Measurements from ENCODE around the gene HNRNPA2B1.
A peak's percentile ranks its signal among the peaks of the same experiment; 100 is the strongest.
"Not testable (repeated sequence)": the region's sequence is repeated elsewhere in the genome, so short reads cannot be mapped to it uniquely, and the experiment has no call there.

HNRNPA2B1 gene

GRCh38 chr7:26169271-26169670, 31.3 kb downstream of the HNRNPA2B1 start:
- Mint-ChIP-seq H3K4me3 (no peak overlapping the region), H3K27ac (no peak overlapping the region), H3K4me1 (ENCODE audit: low read depth) (peaks cover 56% of the 10 kb centered on the region), H3K9me3 (no peaks in the 10 kb centered on the region), H3K36me3 (ENCODE audit: low read depth) (peaks cover 51% of the 10 kb centered on the region), H3K27me3 (ENCODE audit: low read depth) (no peaks in the 10 kb centered on the region)

GRCh38 chr7:26168458-26169023, 32.0 kb downstream of the HNRNPA2B1 start:
- Mint-ChIP-seq H3K9me3 (no peaks in the 10 kb centered on the region), H3K27me3 (ENCODE audit: low read depth) (no peaks in the 10 kb centered on the region), H3K4me3 (no peak overlapping the region), H3K4me1 (ENCODE audit: low read depth) (peaks cover 55% of the 10 kb centered on the region), H3K36me3 (ENCODE audit: low read depth) (peaks cover 50% of the 10 kb centered on the region), H3K27ac (no peak overlapping the region)

- peak overlapping the region; percentile 83 for H3K27ac Mint-ChIP-seq
- H3K4me1 Mint-ChIP-seq (ENCODE audit: low read depth) = peaks cover 51% of the 10 kb centered on the region
- H3K4me3 Mint-ChIP-seq = peak overlapping the region; percentile 15
- no peaks in the 10 kb centered on the region for H3K9me3 Mint-ChIP-seq
- peaks cover 52% of the 10 kb centered on the region for H3K36me3 Mint-ChIP-seq (ENCODE audit: low read depth)
- H3K27me3 Mint-ChIP-seq (ENCODE audit: low read depth) = no peaks in the 10 kb centered on the region
Observed at GRCh38 chr7:26167303-26167934, 33.1 kb downstream of the HNRNPA2B1 start.

DNA sequence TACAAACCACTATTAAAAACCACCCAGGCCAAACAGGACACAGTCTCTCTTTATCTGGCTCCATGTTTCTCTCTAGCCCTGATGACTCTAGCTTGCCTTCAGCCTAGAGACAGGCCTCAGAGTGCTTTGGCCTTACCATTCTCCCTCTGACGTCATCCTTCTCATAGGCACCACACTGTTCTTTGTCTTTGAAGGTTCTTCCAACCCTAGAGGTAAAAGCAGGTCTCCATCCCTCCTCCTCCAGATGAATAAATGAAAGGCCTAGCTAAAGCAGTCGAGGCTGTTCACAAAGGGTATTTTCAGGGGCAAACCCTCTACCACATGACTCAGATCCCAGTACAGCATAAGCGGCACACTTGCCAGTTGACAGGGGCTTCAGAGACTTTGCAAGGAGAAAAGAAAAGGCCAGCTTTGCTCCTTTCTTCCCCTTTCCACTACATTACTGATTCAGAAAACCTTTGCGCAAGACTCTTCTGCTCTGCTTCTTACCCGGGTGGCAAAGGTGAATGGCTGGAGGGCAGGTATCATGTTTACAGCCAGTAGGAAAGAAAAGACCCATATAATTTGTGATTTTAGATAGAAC, 33.8 kb downstream of the HNRNPA2B1 start:
- Mint-ChIP-seq H3K4me3 (peak overlapping the region; percentile 15), H3K9me3 (no peaks in the 10 kb centered on the region)

GRCh38 chr7:26165950-26166683, 34.4 kb downstream of the HNRNPA2B1 start:
- no peaks in the 10 kb centered on the region for H3K9me3 Mint-ChIP-seq
- H3K4me1 Mint-ChIP-seq (ENCODE audit: low read depth) = peaks cover 54% of the 10 kb centered on the region
- no peaks in the 10 kb centered on the region for H3K27me3 Mint-ChIP-seq (ENCODE audit: low read depth)
- H3K4me3 Mint-ChIP-seq = no peak overlapping the region
- H3K27ac Mint-ChIP-seq = peak overlapping the region; percentile 83
- peaks cover 47% of the 10 kb centered on the region for H3K36me3 Mint-ChIP-seq (ENCODE audit: low read depth)

More for the DNA sequence above, 33.8 kb downstream of the HNRNPA2B1 start:
- Mint-ChIP-seq H3K27ac (peak overlapping the region; percentile 83), H3K27me3 (ENCODE audit: low read depth) (no peaks in the 10 kb centered on the region), H3K4me1 (ENCODE audit: low read depth) (peaks cover 54% of the 10 kb centered on the region), H3K36me3 (ENCODE audit: low read depth) (peaks cover 51% of the 10 kb centered on the region)

DNA sequence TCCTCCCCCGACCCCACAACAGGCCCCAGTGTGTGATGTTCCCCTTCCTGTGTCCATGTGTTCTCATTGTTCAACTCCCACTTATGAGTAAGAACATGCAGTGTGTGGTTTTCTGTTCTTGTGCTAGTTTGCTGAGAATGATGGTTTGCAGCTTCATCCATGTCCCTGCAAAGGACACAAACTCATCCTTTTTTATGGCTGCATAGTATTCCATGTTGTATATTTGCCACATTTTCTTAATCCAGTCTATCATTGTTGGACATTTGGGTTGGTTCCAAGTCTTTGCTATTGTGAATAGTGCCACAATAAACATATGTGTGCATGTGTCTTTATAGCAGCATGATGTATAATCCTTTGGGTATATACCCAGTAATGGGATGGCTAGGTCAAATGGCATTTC, 36.7 kb downstream of the HNRNPA2B1 start:
- peaks cover 54% of the 10 kb centered on the region for H3K4me1 Mint-ChIP-seq (ENCODE audit: low read depth)
- H3K4me3 Mint-ChIP-seq; H3K9me3 Mint-ChIP-seq; H3K27ac Mint-ChIP-seq; H3K27me3 Mint-ChIP-seq (ENCODE audit: low read depth): not testable (repeated sequence)
- H3K36me3 Mint-ChIP-seq (ENCODE audit: low read depth) = peaks cover 48% of the 10 kb centered on the region

DNA sequence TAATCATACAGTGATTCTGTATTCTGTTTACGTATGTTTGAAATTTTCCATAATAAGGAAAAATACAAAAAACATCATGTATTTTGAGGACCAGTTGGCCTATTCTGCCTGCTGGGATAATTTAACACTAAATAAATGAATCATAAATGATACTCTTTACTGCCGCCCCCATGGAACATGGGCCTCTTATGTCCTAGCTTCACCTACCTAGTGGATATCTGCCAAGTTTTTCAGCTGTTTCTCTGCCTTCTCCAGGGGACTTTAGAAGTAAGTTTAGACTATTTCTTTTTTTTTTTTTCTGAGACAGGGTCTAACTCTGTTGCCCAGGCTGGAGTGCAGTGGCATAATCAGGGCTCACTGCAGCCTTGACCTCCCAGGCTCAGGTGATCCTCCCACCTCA, 38.1 kb downstream of the HNRNPA2B1 start:
- peaks cover 54% of the 10 kb centered on the region for H3K36me3 Mint-ChIP-seq (ENCODE audit: low read depth)
- H3K27ac Mint-ChIP-seq = no peak overlapping the region
- peaks cover 65% of the 10 kb centered on the region for H3K4me1 Mint-ChIP-seq (ENCODE audit: low read depth)
- H3K4me3 Mint-ChIP-seq = no peak overlapping the region
- no peaks in the 10 kb centered on the region for H3K9me3 Mint-ChIP-seq
- no peaks in the 10 kb centered on the region for H3K27me3 Mint-ChIP-seq (ENCODE audit: low read depth)

DNA sequence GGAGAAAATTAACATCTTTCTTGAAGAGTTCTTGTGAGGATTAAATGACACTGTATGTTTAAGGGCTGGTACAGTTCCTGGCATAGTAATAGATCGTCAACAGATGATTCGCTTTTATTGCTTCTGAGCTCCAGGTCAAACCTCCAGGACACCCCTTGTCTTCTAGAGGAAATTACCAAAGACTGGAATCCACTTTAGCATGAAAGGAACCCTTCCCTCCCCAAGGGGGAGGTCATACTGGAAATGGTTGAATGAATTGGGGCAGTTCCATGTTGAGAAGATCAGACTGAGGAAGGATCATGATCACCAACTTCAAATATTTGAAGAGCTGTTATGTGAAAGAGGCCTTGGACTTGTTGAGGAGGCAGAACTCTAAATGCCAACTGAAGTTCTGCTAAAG, 39.6 kb downstream of the HNRNPA2B1 start:
- H3K36me3 Mint-ChIP-seq (ENCODE audit: low read depth) = peaks cover 49% of the 10 kb centered on the region
- peaks cover 63% of the 10 kb centered on the region for H3K4me1 Mint-ChIP-seq (ENCODE audit: low read depth)
- no peaks in the 10 kb centered on the region for H3K9me3 Mint-ChIP-seq
- H3K27ac Mint-ChIP-seq = no peak overlapping the region
- H3K4me3 Mint-ChIP-seq = no peak overlapping the region
- H3K27me3 Mint-ChIP-seq (ENCODE audit: low read depth) = no peaks in the 10 kb centered on the region

DNA sequence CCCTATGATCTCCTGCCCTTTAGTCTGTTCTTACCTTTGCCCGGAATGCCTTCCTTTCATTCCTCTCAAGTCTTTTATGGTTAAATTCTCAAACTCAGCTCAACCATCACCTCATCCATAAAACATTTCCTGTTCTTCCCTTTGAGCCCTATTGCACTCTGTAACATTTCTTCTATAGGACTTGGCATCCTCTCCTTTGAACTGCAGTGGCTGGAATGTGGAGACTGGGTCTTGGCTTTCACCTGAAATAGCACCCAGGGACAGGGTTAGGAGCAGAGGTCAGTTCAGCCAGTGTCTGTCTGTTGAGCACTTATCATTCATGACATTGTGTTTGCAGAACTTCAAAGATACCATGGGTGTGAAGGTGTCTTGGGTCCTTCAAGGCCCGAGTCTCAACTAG, 41.3 kb downstream of the HNRNPA2B1 start:
- Mint-ChIP-seq H3K4me3 (peak overlapping the region; percentile 40), H3K36me3 (ENCODE audit: low read depth) (peaks cover 40% of the 10 kb centered on the region), H3K4me1 (ENCODE audit: low read depth) (peaks cover 71% of the 10 kb centered on the region), H3K27ac (peak overlapping the region; percentile 97), H3K27me3 (ENCODE audit: low read depth) (no peaks in the 10 kb centered on the region), H3K9me3 (no peaks in the 10 kb centered on the region)

DNA sequence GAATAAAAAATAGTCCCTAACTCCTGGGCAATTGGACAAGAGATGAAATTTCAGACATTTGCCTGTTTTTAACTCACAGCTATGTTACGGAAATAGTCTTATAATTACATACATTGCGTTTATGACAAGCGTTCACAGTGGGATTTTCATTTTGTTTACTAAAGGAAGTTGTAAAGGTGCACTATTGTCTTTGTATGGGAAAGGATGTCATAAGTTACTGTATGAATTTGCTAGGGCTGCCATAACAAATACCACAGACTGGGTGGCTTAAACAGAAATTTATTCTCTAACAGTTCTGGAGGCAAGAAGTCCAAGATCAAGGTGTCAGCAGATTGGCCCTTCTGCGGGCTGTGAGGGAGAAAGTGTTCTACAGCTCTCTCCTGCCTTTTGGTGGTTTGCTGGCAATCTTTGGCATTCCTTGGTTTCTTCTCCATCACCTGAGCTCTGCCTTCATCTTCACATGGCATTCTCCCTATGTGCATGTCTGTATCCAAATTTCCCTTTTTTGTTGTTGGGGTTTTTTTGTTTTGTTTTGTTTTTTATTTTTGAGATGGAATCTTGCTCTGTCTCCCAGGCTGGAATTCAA, 42.9 kb downstream of the HNRNPA2B1 start:
- H3K4me3 Mint-ChIP-seq = peak overlapping the region; percentile 98
- H3K9me3 Mint-ChIP-seq = no peaks in the 10 kb centered on the region

GRCh38 chr7:26156451-26157420, 43.8 kb downstream of the HNRNPA2B1 start:
- Mint-ChIP-seq H3K4me1 (ENCODE audit: low read depth) (peaks cover 68% of the 10 kb centered on the region), H3K9me3 (no peaks in the 10 kb centered on the region), H3K36me3 (ENCODE audit: low read depth) (peaks cover 38% of the 10 kb centered on the region), H3K4me3 (peak overlapping the region; percentile 98), H3K27me3 (ENCODE audit: low read depth) (no peaks in the 10 kb centered on the region), H3K27ac (peak overlapping the region; percentile 97)

More for the DNA sequence above, 42.9 kb downstream of the HNRNPA2B1 start:
- peak overlapping the region; percentile 97 for H3K27ac Mint-ChIP-seq
- H3K4me1 Mint-ChIP-seq (ENCODE audit: low read depth) = peaks cover 72% of the 10 kb centered on the region
- H3K36me3 Mint-ChIP-seq (ENCODE audit: low read depth) = peaks cover 42% of the 10 kb centered on the region
- H3K27me3 Mint-ChIP-seq (ENCODE audit: low read depth) = no peaks in the 10 kb centered on the region

GRCh38 chr7:26155531-26156375, 44.8 kb downstream of the HNRNPA2B1 start:
- no peaks in the 10 kb centered on the region for H3K9me3 Mint-ChIP-seq
- peaks cover 72% of the 10 kb centered on the region for H3K4me1 Mint-ChIP-seq (ENCODE audit: low read depth)
- H3K27me3 Mint-ChIP-seq (ENCODE audit: low read depth) = no peaks in the 10 kb centered on the region
- peaks cover 33% of the 10 kb centered on the region for H3K36me3 Mint-ChIP-seq (ENCODE audit: low read depth)
- H3K27ac Mint-ChIP-seq = peak overlapping the region; percentile 97
- peak overlapping the region; percentile 98 for H3K4me3 Mint-ChIP-seq
